Measurements from ENCODE around the gene NLRP2B. TPM values are rescaled to one million over a fixed set of nuclear protein-coding genes. Genes with fewer than 3 reads are reported as not detected.
"Not testable (repeated sequence)": the region's sequence is repeated elsewhere in the genome, so short reads cannot be mapped to it uniquely, and the experiment has no call there.

The NLRP2B gene
- total RNA-seq = not detected
- polyA plus RNA-seq (ENCODE audit: insufficient read depth, low read depth, low replicate concordance) = not detected
- long read RNA-seq, donor 1 = 0 reads
- long read RNA-seq, donor 2 = 0 reads
- long read RNA-seq, donor 3 = 0 reads
- long read RNA-seq, donor 4 = 0 reads
- long read RNA-seq, donor 5 = 0 reads
- long read RNA-seq, donor 6 = 0 reads
- long read RNA-seq, donor 7 = 0 reads
- long read RNA-seq, donor 8 = 0 reads
- long read RNA-seq, donor 9 = 0 reads
- long read RNA-seq, donor 10, partial matches to known transcripts = 0 of 1 reads
- long read RNA-seq, donor 10, other reads (novel, unspliced or antisense) = 0 of 1 reads

- Histone ChIP-seq H3K36me3 (ENCODE audit: control insufficient read depth in 2 of 3, insufficient read depth in 3 of 3, low read length in 3 of 3) (no peaks in the 10 kb centered on the region), H3K9ac (ENCODE audit: low read length in 3 of 3) (no peak within 1 kb of the TSS), H3K4me3 (ENCODE audit: low read length in 3 of 3) (no peak within 1 kb of the TSS), H3K4me1 (ENCODE audit: control insufficient read depth in 2 of 3, insufficient read depth in 2 of 3, low read depth in 1 of 3, low read length in 3 of 3) (no peaks in the 10 kb centered on the region), H3K27ac (ENCODE audit: low read depth in 2 of 2, low read length in 2 of 2) (no peak within 1 kb of the TSS), H3K27me3 (ENCODE audit: control insufficient read depth, insufficient read depth, low read length) (no peaks in the 10 kb centered on the region), H3K9me3 (ENCODE audit: control insufficient read depth in 2 of 3, insufficient read depth in 1 of 3, low read length in 3 of 3) (no peaks in the 10 kb centered on the region)
- FAIRE-seq (no peak), DNase-seq (no peak)
- TF ChIP-seq CTCF (IDR thresholded peaks at IDR 0.05; ENCODE audit: borderline replicate concordance, extremely low read depth, insufficient read depth) = no peak
- intact Hi-C loops (cut with DNase I) = no loop called here
Measured at GRCh38 chrX:57680160-57680559, at the start of gene NLRP2B. Gene NLRP2B, minus strand, starts transcription at chrX:57680260.

GRCh38 chrX:57725995-57726394 is 45.9 kb upstream of the NLRP2B start:
- H3K9me3 ChIP-seq (ENCODE audit: control insufficient read depth in 2 of 3, insufficient read depth in 1 of 3, low read length in 3 of 3); H3K4me3 ChIP-seq (ENCODE audit: low read length in 3 of 3); H3K27ac ChIP-seq (ENCODE audit: low read depth in 2 of 2, low read length in 2 of 2); intact Hi-C loops (cut with DNase I); H3K27me3 ChIP-seq (ENCODE audit: control insufficient read depth, insufficient read depth, low read length); H3K36me3 ChIP-seq (ENCODE audit: control insufficient read depth in 2 of 3, insufficient read depth in 3 of 3, low read length in 3 of 3); H3K4me1 ChIP-seq (ENCODE audit: control insufficient read depth in 2 of 3, insufficient read depth in 2 of 3, low read depth in 1 of 3, low read length in 3 of 3); DNase-seq; FAIRE-seq; H3K9ac ChIP-seq (ENCODE audit: low read length in 3 of 3): not testable (repeated sequence)

GRCh38 chrX:57681341-57681740 is 1.3 kb upstream of the NLRP2B start:
- intact Hi-C loops (cut with DNase I) = no loop called here
- no peaks in the 10 kb centered on the region for H3K4me1 ChIP-seq (ENCODE audit: control insufficient read depth in 2 of 3, insufficient read depth in 2 of 3, low read depth in 1 of 3, low read length in 3 of 3)
- no peaks in the 10 kb centered on the region for H3K9me3 ChIP-seq (ENCODE audit: control insufficient read depth in 2 of 3, insufficient read depth in 1 of 3, low read length in 3 of 3)
- no peak for FAIRE-seq
- DNase-seq = no peak
- TF ChIP-seq CTCF (IDR thresholded peaks at IDR 0.05; ENCODE audit: borderline replicate concordance, extremely low read depth, insufficient read depth) = no peak
- no peaks in the 10 kb centered on the region for H3K27me3 ChIP-seq (ENCODE audit: control insufficient read depth, insufficient read depth, low read length)
- H3K27ac ChIP-seq (ENCODE audit: low read depth in 2 of 2, low read length in 2 of 2) = no peak overlapping the region
- no peak overlapping the region for H3K9ac ChIP-seq (ENCODE audit: low read length in 3 of 3)
- H3K36me3 ChIP-seq (ENCODE audit: control insufficient read depth in 2 of 3, insufficient read depth in 3 of 3, low read length in 3 of 3) = no peaks in the 10 kb centered on the region
- no peak overlapping the region for H3K4me3 ChIP-seq (ENCODE audit: low read length in 3 of 3)

GRCh38 chrX:57678686-57679428 is 1.2 kb downstream of the NLRP2B start:
- DNase-seq (no peak), FAIRE-seq (no peak)
- Histone ChIP-seq H3K4me1 (ENCODE audit: control insufficient read depth in 2 of 3, insufficient read depth in 2 of 3, low read depth in 1 of 3, low read length in 3 of 3) (no peaks in the 10 kb centered on the region), H3K27ac (ENCODE audit: low read depth in 2 of 2, low read length in 2 of 2) (no peak overlapping the region), H3K9me3 (ENCODE audit: control insufficient read depth in 2 of 3, insufficient read depth in 1 of 3, low read length in 3 of 3) (no peaks in the 10 kb centered on the region), H3K4me3 (ENCODE audit: low read length in 3 of 3) (no peak overlapping the region), H3K27me3 (ENCODE audit: control insufficient read depth, insufficient read depth, low read length) (no peaks in the 10 kb centered on the region), H3K9ac (ENCODE audit: low read length in 3 of 3) (no peak overlapping the region), H3K36me3 (ENCODE audit: control insufficient read depth in 2 of 3, insufficient read depth in 3 of 3, low read length in 3 of 3) (no peaks in the 10 kb centered on the region)
- intact Hi-C loops (cut with DNase I) = no loop called here
- no peak for TF ChIP-seq CTCF (IDR thresholded peaks at IDR 0.05; ENCODE audit: borderline replicate concordance, extremely low read depth, insufficient read depth)
